GDM1 (cell line): Measurements from ENCODE around the gene RBM17.
"Not testable (repeated sequence)": the region's sequence is repeated elsewhere in the genome, so short reads cannot be mapped to it uniquely, and the experiment has no call there.

Source experiments
- DNase-seq: peaks from one replicate; lab custom pipeline; 2025; lab: John Stamatoyannopoulos, UW

RBM17 gene

DNA sequence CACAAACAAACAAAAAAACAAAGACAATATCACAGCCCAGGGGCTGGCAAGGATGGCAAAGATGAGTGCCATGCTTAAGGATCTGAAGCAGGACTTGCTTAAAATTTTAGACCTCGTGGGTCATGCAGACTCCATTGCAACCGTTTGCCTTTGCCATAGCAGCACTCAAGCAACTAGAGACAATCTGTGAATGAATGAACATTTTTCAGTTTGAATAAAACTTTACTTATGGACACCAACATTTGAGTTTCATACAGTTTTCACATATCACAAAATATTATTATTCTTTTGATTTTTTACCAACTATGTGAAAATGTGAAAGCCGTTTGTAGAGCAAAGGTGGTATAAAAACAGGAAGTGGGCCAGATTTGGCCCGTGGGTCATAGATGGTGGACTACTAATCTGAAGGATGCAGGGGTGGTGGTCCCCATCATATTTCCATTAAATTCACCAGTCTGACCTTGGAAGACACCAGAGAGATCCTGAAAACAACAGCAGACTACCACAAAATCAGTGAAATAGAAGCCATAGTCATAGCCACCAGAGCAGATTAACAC is 8.3 kb upstream of the RBM17 start:
- no peak for DNase-seq

- no peak for DNase-seq
These were observed 6.1 kb upstream of the RBM17 start for GRCh38 chr10:6082496-6083395.

- no peak for DNase-seq
These were observed 5.0 kb upstream of the RBM17 start for GRCh38 chr10:6083523-6084475.

DNA sequence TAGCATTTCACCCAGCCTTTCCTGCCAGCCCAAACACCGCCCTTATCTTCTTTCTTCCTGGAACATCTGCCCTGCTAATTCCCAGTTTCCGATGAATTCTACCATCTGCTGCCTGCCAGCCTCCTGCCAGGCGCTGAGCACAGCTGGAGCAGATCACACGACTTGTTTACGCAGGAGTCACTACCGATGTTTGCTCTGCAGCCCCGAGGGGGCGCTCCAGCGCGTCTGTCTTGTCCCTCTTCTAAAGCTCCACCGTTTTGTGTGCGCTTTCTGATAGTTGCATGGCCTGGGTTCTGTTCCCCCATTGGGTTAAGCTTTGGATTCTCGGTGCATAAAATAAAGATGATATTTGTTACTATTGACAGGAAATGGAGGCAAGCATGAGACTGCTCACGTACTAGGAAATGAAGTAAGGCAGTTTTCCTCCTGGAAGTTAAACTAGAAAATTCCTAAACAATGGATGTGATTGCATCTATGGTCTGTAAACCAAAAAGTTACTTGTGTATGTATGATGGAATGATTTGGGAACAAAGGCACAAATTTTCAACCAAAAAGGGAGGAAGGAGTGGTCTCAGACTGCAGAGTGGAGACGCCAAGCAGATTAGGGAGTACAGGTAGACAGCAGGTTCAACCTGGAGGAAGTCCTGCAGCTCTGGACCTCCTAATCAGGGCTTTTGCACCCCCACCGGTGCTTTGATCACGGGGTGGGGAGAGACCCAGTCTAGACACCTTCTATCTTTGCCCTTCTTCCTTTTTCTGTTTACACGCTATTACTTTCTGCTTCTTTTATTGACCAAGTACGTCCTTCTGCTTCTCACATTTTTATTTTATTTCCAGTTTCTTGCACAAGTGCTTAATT is 2.2 kb upstream of the RBM17 start:
- peak; percentile 79 for DNase-seq

GRCh38 chr10:6089334-6090219 is 743 bp downstream of the RBM17 start:
- peak; percentile 6 for DNase-seq

GRCh38 chr10:6091630-6092029 is 2.8 kb downstream of the RBM17 start:
- no peak for DNase-seq

GRCh38 chr10:6092731-6093130 is 3.9 kb downstream of the RBM17 start:
- no peak for DNase-seq

DNA sequence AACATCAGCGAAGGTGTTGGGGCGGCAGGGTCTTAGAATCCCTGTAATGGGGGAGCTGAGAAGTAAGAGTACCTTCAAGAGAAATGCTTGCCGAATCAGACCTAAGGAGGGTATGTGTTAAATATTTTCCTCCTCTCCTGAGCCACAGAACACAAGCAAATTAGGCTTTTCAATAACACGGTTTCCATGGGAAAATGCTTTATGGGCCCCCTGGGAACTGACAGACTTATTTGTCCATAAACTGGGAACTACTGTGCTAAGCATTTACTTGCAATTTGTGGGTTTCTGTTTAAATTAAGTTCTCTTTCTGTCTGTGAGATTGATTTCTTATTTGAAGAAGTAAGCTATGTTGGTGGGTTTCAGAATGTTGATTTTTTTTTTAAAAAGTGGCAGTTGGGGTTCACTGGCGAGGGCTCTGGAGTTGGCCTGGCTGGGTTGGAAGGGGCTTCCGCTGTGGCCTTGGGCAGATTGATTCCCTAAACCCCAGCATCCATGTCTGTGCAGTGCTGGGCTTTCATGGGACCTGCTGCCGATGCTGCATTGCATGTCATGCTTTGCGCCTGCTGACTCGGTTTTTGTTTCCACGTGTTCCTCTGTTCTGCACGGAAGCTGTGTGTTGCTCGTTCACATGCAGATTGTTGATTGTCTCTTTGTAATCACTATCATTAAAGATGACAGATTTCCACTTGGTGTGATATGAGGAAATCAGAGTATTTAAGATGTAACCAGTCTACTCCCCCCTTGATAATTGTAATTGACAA is 7.2 kb downstream of the RBM17 start:
- DNase-seq, result no peak

GRCh38 chr10:6097063-6097462 is 8.2 kb downstream of the RBM17 start:
- DNase-seq, result no peak

- DNase-seq, result no peak
These were observed 9.3 kb downstream of the RBM17 start for GRCh38 chr10:6098156-6098555.

DNA sequence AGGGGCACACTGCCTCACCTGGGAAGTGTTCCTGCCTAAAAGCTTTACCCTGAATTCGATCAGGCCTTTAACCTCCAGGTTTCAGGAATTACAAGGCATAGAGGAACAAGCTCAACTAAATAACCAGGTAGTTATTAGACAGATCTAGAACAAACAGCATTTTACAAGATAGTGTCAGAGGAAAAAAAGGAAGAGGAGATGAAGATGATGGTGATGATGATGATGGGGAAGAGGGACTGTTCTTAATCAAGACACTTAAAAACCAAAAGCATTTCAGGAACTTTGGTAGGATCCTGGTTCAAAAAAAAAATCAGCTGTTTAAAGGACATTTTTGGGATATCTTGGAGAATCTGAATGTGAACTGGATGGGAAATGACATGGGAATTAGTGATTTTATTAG is 11.5 kb downstream of the RBM17 start:
- DNase-seq, result no peak

DNA sequence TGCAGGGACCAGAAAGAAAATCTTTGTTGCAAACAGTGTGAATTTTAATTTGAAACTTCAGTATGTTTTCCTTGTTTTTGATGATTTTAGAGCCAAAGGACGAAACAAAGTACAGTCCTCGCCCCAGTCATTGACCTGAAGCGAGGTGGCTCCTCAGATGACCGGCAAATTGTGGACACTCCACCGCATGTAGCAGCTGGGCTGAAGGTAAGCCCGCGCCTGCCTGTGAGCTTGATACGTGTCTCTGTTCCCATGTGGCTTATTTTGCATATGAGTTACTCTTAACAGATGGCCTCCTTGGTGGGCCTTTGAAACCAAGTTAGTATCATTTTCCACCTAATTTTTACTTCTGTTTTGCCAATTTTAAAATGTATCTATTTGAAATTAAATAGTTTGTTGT is 12.3 kb downstream of the RBM17 start:
- no peak for DNase-seq

- DNase-seq, result no peak
These were observed 13.3 kb downstream of the RBM17 start for GRCh38 chr10:6102128-6102527.

DNA sequence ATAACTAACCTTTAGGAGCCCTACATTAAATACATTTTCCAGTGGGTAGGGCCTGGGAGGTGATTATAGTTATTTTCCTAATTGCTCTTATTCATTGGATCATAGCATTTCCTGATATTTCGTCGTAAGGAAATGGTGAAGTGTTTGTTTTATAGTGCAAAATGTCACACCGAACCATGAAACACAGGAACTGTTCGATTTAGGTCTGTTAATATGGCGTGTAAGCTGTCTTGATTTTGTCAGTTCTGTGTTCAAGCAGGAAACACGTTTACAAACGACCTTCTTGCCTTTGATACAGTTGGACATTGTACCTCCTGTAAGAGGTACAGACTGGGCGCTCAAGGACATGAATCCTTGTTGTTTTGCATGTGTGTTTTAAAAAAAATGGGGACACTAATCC is 14.8 kb downstream of the RBM17 start:
- no peak for DNase-seq

DNA sequence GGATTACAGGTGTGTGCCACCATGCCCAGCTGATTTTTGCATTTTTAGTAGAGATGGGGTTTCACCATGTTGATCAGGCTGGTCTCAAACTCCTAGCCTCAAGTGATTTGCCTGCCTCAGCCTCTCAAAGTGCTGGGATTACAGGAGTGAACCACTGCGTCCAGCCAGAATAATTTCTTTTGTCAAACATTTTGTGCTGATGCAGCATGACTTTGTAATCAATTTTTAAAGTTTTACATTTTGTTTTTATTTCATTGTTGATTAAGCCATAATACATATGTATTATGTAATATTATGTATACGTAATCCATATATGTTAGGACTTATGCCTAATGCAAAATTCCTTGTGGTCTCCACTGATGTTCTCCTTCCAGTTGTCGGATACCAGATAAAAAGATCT is 18.8 kb downstream of the RBM17 start:
- not testable (repeated sequence) for DNase-seq

DNA sequence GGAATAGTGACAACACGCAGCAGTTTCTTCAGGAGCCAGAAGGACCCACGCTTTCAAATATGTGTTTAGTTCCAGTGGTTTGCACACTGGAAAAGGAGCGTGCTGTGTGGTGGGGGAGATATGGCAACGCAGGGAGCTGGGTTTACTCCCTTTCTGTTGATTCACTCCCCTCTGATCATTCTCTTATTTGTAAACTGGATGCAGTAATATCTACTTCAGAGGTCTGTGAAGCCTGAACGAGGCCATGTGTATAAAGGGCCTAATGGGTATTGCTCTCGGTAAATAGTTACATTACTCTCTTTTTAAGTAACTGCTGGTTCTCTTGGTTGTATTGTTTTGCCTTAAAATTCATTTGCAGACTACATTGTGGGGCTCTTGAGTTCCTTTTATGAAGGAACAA is 19.2 kb downstream of the RBM17 start:
- DNase-seq, result no peak

- DNase-seq, result peak; percentile 1
These were observed 20.0 kb downstream of the RBM17 start for GRCh38 chr10:6108631-6109443.

GRCh38 chr10:6109444-6109775 is 20.6 kb downstream of the RBM17 start:
- no peak for DNase-seq

DNA sequence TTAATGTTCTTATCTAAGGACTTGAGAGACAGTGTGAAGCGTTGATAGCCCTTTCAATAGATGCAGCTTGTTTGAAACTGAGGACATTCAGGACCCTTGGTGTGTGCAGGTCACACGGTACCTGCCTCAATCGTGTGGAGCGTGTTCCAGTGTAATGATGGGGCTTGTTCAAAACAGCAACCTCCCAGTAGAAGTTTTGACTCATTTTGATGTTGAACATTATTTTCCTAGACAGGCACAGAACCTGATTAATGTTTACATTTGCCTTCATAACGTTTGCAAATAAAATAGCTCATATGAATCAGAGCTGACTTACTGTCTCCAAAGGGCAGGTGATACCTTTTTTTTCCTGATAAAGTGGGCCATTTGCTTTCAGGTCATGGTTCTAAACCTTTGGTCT is 21.3 kb downstream of the RBM17 start:
- DNase-seq, result no peak
